GM21367 (cell line): Measurements from ENCODE around the gene DENND4A.

Experiments
- ATAC-seq: cut with Tn5 transposase; IDR thresholded peaks from one replicate; pipeline ENCODE4 v1.9.1; 2021; ENCODE audit not compliant: unreplicated experiment

Gene DENND4A

DNA sequence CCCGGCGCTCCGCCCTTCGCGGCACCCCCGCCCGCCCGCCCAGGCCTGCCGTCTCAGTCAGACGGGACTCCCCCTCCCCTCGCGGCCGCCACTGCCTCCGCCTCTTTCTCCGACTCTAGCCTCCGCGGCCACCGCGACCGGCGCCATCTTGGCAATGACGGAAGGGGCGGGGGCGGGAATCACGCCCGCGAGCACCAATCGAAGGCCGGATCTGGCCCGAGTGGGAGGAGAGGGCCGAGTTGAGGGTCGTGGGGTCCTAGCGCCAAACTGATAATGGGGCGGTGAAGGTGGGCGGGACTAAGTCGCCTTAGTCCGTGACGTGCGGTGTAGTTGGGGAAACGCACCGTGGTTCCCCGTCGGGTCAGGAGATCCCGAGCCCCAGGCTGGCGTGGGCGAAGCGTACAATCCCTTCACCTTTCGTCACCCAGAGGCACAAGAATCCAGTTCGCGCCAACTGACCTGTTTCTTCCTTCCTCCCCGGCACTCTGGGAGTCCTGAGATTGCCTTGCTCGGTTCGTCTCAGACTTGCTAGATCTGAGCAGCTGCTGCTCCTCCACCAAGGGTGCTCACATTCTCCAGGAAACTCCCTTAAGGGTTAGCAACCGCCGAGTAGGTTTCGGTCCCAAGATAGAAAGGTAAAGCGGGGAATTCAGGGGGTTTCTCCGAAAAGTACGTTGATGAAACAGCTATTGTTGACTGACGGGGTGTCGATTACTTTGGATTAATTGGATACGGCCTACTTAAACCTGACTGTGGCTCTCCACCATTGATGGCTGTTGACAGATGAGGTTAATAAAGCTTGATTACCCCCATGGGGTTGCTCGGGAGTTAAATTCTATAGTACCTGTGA is at the start of gene DENND4A:
DENND4A (minus strand) TSS at position 156 of the 850 bp plus-strand sequence. CDS start 35,843 bp downstream, outside the sequence.
- ATAC-seq: peak; percentile 69

DNA sequence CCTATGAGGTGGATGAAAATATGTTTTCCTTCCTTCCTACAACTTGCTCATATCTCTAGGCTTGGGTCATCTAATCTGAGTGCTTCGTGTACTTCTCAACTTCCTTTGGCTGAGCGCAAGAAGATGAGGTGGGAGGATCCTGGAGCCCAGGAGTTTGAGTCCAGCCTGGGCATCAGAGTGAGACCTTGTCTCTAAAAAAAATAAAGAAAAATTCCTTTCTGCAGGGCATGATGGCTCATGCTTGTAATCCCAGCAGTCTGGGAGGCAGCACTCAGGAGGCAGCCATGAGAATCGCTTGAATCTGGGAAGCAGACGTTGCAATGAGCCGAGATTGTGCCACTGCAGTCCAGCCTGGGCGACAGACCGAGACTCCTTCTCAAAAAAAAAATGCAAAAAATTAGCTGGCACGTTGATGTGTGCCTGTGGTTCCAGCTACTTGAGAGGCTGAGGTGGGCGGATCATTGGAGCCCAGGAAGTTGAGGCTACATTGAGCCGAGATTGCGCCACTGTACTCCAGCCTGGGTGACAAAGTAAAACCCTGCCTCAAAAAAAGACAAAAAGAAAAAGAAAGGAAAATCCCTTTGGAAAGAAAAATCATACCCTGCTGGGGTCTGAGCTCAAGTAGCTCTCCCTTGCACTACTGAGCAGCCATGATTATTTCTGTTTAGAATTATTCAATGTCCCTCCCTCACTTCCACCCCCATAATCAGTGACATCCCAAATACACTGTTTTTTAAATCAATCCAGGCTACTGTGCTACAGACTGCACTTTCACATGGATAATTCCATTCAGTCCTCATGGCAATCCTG is 49.2 kb upstream of the DENND4A start:
- no peak for ATAC-seq

DNA sequence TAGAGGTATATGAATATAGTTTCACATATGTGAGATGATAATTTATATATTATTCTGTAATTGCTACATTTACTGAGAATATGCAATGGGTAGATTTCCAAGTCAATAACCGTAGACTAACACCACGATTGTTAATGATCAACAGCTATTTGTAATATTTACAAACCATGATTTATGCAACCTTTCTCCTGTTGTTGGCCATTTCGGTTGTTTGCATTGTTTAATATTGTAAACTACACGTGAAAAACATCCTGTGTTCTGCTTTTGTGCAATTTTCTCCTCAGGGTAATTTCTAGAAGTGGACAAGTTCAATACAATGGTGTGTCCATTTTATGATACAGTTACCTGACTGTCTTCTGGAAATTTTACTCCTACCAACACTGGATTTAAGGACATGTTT is 47.9 kb upstream of the DENND4A start:
- ATAC-seq: no peak

DNA sequence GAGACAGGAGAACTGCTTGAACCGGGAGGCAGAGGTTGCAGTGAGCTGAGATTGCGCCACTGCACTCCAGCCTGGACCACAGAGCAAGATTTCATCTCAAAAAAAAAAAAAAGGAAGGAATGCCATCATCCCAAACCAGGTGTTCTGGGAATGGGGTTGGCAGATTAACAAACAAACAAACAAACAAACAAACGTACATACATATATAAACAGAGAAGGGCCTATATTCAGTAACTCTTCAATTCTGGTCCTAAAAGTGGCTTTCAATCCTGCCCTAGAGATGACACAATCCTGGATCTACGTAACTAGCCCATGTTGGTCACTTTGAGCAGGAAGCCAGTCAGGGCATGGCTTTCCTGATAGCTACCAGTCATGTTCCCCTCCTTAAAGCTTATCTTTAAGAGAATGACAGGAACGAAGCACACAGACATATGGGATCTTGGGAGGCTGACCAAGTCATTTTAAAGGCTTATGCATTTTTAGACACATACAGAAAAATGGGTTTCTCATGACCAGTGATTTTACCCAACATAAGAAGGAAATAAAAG is 47.3 kb upstream of the DENND4A start:
- ATAC-seq: no peak

DNA sequence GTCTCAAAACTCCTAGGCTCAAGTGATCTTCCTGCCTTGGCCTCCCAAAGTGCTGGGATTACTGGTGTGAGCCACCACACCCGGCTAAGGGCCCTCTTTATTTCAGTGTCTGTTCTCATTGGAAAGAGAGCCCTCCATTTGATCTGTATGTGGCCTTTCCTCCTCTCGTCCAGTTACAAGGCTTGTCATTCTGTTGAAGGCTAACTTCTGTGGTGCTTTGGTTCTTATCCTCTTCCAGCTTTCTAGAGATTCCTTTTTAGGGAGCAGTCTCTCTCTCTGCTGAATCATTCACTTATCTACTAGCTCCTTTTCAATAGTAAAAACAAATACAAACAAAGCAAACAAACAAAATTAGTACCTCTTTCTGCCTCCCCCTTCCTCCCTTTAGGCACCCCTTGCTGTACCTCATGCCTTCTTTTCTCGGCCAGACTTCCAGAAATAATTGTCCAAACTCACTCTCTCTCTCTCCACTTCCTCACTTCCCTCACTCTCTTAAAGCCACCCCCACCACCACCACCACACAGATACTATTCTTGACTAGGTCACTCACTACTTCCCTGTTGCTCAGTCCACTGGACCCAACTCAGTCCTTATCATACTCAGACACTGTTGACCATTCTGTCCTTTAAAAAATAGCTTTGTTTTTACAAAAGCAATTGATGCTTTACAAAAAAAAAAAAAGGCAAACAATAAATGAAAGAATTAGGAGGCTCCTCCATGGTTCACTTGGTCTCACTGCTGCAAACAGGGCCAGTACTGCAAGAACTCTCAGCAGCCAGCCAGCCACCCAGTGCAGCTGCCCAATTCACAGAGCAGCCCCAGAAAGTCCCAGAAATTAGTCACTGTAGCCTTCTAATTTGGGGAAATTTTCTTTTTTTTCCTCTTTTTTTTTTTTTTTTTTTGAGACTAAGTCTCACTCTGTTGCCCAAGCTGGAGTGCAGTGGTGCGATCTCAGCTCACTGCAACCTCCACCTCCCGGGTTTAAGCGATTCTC is 45.5 kb upstream of the DENND4A start:
- no peak for ATAC-seq

DNA sequence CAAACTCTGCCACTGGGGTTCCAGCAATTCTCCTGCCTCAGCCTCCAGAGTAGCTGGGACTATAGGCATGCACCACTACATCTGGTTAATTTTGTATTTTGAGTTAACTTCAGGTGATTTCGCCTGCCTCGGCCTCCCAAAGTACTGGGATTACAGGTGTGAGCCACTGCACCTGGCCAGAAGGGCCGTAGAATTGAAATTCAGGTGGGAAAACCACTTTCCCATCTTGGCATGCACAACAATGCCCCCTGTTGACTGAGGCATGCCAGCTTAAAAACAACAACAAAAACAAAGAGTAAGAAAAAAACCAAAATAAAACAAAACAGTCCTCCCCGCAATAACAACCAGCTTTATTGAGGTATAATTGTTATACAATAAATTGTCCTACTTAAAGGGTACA is 44.6 kb upstream of the DENND4A start:
- ATAC-seq: no peak

DNA sequence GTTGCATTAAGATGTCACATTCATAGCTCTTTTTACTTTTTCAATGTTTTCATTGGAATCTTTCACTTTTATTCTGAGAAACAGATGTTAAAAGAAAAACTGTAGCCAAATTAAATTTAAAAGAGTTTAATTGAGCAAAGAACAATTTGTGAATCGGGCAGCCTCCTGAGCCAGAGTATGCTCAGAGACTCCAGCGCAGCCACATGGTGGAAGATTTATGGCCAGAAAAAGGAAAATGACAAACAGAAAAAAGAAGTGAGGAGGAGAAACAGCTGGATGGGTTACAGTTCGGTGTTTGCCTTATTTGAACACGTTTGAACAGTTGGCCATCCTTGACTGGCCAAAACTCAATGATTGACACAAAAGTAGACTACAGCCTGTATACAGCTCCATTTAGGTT is 43.4 kb upstream of the DENND4A start:
- no peak for ATAC-seq

DNA sequence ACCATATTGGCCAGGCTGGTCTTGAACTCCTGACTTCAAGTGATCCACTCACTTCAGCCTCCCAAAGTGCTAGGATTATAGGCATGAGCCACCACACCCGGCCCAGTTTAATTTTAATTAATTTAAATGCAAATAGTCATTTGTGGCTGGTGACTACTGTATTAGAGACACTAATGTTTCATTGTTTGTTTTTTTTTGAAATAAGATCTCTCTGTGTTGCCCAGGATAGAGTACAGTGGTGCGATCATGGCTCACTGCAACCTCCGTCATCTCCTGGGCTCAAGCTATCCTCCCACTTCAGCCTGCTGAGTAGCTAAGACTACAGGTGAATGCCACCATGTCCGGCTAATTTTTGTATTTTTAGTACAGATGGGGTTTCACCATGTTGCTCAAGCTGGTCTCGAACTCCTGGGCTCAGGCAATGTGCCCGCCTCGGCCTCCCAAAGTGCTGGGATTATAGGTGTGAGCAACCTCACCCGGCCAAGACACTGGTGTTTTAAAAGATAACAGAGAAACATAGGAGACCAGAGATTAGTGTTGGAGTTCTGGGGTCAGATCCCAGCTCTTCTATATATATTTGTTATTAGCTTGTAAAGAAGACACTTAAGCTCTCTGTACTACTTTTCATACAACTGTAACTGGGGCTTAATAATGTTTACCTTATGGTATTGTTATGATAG is 42.6 kb upstream of the DENND4A start:
- no peak for ATAC-seq

DNA sequence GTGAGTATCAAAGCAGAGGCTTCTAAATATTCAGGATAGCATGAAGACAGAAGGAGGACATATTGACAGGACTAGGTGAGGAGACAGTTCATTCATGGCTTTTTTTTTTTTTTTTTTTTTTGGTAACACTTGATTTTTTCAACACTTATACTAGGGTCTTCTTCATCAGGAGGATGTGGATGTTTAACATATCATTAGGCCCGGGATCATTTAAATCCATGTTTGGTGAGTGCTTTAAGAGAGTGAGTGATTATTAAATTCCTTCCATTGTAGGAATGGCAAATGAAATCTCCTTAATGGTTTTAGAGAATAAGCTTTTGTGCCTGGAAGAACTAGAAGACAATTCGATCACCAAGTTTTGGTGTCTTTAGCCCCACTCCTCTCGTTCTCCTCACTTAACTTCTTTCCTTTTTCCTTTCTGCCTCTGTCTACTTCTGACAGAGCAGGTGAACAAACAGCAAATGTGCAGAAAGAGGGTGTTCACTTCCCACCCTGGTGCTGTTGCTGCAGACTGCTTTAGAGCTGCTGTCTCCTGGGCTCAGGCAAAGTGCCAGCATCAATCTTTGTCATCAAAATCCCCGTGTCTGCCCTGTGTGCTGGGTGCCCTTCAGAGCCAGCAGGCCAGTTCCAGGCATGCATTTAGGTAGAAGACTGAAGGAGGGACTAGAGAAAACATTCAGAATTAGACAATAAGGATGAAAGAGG is 41.6 kb upstream of the DENND4A start:
- ATAC-seq: no peak

DNA sequence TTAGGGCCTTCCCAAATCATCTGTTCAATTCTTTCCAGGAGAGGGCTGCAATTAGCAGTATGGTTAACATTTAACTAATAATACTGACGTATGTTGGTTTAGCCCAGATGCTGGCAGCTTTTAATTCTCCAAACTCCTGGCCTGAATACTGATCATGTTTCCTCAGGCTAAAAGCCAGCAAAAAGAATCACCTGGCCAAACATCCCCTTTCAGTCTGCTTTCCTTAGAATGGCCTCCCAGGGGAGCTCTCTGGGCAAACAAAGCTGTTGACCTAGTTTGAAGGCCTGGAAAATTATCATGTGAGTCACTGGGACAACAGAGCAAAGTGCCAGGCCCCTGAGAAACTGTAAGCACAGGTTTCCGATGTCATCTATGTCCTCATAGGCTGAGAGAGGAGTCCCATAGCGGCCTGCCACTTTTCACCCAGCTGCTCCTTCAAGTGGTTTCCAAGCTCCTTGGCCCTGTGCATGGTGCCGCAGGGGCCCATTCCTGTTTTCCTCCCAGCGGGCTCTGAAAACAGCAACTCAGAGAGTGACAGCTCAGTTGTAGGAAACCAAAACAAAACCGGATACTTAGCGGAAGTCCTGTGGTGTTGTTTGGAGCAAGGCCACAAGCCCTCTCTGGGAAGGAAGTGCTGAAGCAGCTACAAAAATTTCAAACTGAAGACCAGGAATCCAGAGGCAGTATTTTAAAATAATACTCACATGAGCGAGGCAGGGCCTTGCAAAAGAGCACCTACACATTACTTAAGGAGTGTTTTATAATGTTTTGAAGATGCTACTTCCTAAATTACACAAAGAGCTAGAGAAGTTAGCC is 40.7 kb upstream of the DENND4A start:
- no peak for ATAC-seq

DNA sequence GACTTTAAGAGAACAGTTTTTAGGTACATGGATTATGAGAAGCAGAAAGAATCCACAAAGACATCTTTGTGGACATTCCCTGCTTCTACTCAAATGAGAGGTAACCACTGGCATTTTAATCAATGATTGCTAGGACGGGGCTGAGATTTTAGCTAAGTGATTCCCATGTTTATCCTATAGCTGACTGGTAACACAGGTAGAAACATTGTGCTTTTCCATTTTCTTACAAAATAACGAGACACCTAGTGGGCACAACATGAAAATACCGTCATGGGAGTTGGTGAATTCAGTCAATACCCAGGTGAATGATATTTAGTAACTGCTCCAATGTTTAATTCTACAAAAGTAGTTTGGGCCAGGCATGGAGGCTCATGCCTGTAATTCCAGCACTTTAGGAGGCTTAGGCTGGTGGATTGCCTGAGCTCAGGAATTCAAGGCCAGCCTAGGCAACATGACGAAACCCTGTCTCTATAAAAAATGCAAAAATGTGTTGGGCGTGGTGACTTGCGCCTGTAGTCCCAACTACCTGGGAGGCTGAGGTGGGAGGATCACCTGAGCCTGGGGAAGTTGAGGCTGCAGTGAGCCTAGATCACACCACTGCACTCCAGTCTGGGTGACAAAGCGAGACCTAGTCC is 37.2 kb upstream of the DENND4A start:
- no peak for ATAC-seq

DNA sequence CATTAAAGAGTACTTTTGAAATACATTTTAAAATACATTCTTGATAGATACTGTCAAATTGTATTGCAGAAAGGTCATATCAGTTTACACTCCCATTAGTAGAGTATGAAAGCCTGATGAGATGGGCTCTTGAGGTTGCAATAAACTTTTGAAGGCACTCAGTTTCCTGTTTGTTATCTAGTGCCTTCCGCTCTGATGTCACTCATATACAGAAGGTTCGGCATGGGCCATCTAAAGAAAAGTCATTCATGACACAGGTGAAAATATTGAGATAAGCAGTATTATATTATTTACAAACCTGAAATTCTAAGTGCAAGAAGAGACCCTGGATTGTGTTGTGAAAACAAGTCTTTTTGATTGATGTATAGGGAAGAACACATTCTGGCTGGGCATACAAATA is 36.5 kb upstream of the DENND4A start:
- ATAC-seq: no peak

DNA sequence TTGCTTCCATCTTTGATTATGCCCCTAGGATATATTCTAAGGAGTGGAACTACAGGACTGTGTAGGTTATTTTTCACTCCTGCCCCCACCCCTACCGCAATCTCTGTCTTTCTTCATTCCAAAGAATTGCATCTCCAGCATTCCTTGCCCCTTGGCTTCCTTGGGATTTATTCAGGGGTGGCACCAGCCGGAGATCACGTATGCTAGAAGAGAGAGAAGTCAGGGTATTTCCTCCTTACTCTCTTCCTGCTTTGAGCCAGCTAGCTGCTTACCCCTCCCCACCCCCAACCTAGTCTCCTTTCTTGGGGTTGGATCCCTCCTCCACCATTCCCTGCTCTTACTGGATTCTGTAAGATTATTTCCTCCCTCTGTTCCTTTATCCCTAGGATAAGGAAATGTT is 35.0 kb upstream of the DENND4A start:
- no peak for ATAC-seq

DNA sequence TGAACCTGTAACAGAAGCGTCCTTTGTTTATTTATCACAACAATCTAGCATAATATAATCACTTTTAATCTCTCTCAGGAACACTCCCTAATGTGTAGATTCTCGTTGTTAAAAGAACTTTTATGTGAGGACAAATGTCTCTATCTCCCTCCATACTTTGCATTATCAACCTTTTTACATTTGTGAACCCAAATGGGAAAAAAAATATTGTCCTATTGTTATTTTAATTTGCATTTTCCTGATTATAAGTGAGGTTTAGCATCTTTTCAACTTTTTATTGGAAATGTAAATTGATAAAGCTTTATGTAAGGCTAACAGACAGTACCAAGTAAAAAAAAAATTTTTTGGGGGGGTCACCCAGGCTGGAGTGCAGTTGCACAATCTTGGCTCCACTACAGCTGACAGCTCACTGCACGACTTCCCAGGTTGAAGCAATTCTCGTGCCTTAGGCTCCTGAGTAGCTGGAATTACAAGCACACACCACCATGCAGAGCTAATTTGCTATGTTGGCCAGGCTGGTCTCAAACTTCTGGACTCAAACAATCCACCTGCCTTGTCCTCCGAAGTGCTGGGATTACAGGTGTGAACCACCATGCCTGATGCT is 33.0 kb upstream of the DENND4A start:
- ATAC-seq: no peak

DNA sequence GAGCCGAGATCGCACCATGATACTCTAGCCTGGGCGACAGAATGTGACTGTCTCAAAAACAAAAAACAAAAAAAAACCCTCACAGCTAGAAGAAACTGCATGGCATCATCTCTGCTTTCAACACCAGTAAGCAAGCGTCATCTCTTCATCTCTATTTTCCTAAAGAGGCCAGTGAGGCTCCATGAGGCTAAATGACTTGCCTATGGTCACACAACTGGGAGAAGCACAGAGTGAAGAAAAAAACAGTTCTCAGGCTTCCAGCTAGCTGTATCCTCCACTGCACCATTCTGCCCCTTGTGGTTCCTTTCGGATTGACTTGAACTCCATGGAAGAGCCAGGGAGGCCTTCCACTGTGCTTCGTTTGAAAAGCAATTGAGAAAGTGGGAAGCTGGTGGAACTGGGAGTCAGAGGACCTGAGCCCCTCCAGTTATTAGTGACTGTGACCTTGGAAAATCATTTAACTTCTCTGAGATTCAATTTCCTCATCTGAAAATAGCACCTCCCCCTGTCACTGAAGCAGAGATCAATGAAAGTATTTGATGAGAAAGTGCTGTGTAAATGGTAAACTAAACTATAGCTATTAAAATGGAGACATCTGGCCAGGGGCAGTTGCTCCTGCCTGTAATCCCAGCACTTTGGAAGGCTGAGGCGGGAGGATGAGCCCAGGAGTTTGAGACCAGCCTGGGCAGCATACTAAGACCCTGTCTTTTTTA is 32.1 kb upstream of the DENND4A start:
- no peak for ATAC-seq

DNA sequence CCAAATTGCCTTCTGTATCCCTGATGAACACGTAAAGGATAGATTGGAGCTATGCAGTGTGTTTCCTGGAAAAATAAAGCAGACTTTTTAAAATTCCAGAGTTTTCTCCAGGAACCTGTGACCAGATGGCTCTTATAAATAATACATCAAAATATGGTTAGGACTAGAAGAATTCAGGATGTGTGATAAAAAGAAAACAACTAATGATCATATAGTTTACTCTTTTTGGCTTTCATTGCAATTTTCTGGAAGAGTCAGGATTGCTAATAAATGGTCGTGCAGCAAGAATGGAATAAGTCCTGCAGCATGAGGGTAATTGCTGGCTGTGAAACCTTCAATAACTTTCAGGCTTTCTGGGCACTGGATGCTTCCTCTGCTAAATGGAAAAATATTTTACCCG is 30.2 kb upstream of the DENND4A start:
- ATAC-seq: no peak

DNA sequence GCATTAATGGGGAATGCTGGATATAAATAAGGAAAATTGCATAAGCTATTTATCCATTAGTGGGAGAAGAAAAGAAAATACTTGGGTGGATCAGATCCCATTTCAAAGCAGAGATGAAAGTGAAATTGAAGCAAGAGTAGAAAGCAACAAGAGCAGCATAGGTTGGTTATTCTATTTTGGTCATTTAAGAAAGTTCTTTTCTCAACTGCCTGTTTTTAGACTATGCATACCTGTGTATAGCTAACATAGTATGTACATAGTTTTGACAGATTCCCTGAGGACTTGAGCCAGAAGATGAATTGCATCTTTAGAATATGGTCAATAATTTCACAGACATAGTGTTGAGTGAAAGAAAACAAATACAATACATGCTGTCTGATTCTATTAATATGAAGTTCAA is 29.0 kb upstream of the DENND4A start:
- ATAC-seq: no peak
